Measurements from ENCODE around the gene TGFBR3.

Gene TGFBR3

GRCh38 chr1:91725618-91725988, 160.3 kb downstream of the TGFBR3 start:
- no peak for DNase-seq (ENCODE audit: low spot score)
- no peaks in the 10 kb centered on the region for H3K9me3 ChIP-seq (ENCODE audit: severe bottlenecking)
- no peak overlapping the region for H3K4me3 ChIP-seq (ENCODE audit: severe bottlenecking)
- H3K27ac ChIP-seq (ENCODE audit: poor library complexity, severe bottlenecking): no peak overlapping the region
- ATAC-seq (ENCODE audit: low read depth): no peak
- no peaks in the 10 kb centered on the region for H3K27me3 ChIP-seq (ENCODE audit: insufficient read depth, poor library complexity, severe bottlenecking)
- peaks cover 2% of the 10 kb centered on the region for H3K4me1 ChIP-seq (ENCODE audit: insufficient read depth, poor library complexity, severe bottlenecking)
- no peaks in the 10 kb centered on the region for H3K36me3 ChIP-seq (ENCODE audit: low read depth)
- TF ChIP-seq, protein P1, sequence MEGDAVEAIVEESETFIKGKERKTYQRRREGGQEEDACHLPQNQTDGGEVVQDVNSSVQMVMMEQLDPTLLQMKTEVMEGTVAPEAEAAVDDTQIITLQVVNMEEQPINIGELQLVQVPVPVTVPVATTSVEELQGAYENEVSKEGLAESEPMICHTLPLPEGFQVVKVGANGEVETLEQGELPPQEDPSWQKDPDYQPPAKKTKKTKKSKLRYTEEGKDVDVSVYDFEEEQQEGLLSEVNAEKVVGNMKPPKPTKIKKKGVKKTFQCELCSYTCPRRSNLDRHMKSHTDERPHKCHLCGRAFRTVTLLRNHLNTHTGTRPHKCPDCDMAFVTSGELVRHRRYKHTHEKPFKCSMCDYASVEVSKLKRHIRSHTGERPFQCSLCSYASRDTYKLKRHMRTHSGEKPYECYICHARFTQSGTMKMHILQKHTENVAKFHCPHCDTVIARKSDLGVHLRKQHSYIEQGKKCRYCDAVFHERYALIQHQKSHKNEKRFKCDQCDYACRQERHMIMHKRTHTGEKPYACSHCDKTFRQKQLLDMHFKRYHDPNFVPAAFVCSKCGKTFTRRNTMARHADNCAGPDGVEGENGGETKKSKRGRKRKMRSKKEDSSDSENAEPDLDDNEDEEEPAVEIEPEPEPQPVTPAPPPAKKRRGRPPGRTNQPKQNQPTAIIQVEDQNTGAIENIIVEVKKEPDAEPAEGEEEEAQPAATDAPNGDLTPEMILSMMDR (IDR thresholded peaks at IDR 0.05; ENCODE audit: poor library complexity, severe bottlenecking): no peak

DNA sequence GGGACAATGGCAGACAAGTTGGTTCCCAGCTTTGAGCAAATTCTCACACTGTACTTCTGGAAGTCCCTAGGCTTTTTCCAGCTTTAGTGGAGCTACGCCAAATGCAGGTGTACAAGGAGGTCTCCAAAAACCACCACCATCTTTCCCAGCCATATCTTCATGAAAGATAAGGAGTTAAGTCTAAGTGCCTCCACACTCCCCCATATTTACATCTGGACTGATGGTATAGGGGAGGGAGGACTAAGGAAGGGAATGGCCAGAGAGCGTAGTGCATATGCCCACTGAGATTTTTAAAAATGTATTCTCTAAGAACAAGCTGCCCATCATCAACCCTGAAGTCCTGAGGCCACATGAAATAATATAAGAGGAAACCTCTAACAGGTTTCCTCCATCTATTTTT, 161.3 kb downstream of the TGFBR3 start:
- ATAC-seq (ENCODE audit: low read depth): no peak
- no peaks in the 10 kb centered on the region for H3K9me3 ChIP-seq (ENCODE audit: severe bottlenecking)
- no peak overlapping the region for H3K27ac ChIP-seq (ENCODE audit: poor library complexity, severe bottlenecking)
- H3K4me3 ChIP-seq (ENCODE audit: severe bottlenecking): no peak overlapping the region
- no peaks in the 10 kb centered on the region for H3K4me1 ChIP-seq (ENCODE audit: insufficient read depth, poor library complexity, severe bottlenecking)
- no peaks in the 10 kb centered on the region for H3K27me3 ChIP-seq (ENCODE audit: insufficient read depth, poor library complexity, severe bottlenecking)
- no peak for DNase-seq (ENCODE audit: low spot score)
- TF ChIP-seq, protein P1 (IDR thresholded peaks at IDR 0.05; ENCODE audit: poor library complexity, severe bottlenecking): no peak
- no peaks in the 10 kb centered on the region for H3K36me3 ChIP-seq (ENCODE audit: low read depth)

DNA sequence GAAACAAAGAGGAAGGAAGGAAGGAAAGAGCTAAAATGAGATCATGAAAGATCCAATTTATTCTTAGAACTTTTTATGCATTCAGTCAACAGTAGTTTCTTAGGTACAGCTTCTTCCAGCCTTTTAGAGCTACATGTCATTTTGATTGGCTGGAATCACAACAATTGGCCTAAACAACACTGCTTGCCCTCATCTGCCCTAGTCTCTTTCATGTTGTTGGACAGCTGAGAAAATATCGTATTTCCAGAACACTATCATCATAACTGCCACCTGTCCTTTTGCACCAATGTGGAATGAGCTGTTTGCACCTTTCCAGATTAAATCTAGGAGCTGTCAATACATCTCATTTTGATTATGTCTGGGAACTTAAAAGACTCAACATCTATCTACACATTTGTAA, 161.7 kb downstream of the TGFBR3 start:
- no peak overlapping the region for H3K4me3 ChIP-seq (ENCODE audit: severe bottlenecking)
- no peak overlapping the region for H3K27ac ChIP-seq (ENCODE audit: poor library complexity, severe bottlenecking)
- TF ChIP-seq, protein P1 (IDR thresholded peaks at IDR 0.05; ENCODE audit: poor library complexity, severe bottlenecking): no peak
- no peak for DNase-seq (ENCODE audit: low spot score)
- no peaks in the 10 kb centered on the region for H3K27me3 ChIP-seq (ENCODE audit: insufficient read depth, poor library complexity, severe bottlenecking)
- H3K36me3 ChIP-seq (ENCODE audit: low read depth): no peaks in the 10 kb centered on the region
- no peaks in the 10 kb centered on the region for H3K4me1 ChIP-seq (ENCODE audit: insufficient read depth, poor library complexity, severe bottlenecking)
- no peak for ATAC-seq (ENCODE audit: low read depth)
- no peaks in the 10 kb centered on the region for H3K9me3 ChIP-seq (ENCODE audit: severe bottlenecking)

GRCh38 chr1:91720044-91720443, 165.9 kb downstream of the TGFBR3 start:
- H3K27ac ChIP-seq (ENCODE audit: poor library complexity, severe bottlenecking): no peak overlapping the region
- no peak for DNase-seq (ENCODE audit: low spot score)
- H3K4me1 ChIP-seq (ENCODE audit: insufficient read depth, poor library complexity, severe bottlenecking): no peaks in the 10 kb centered on the region
- ATAC-seq (ENCODE audit: low read depth): no peak
- H3K9me3 ChIP-seq (ENCODE audit: severe bottlenecking): no peaks in the 10 kb centered on the region
- TF ChIP-seq, protein P1 (IDR thresholded peaks at IDR 0.05; ENCODE audit: poor library complexity, severe bottlenecking): no peak
- no peaks in the 10 kb centered on the region for H3K36me3 ChIP-seq (ENCODE audit: low read depth)
- H3K27me3 ChIP-seq (ENCODE audit: insufficient read depth, poor library complexity, severe bottlenecking): no peaks in the 10 kb centered on the region
- no peak overlapping the region for H3K4me3 ChIP-seq (ENCODE audit: severe bottlenecking)

- no peak overlapping the region for H3K27ac ChIP-seq (ENCODE audit: poor library complexity, severe bottlenecking)
- ATAC-seq (ENCODE audit: low read depth): no peak
- TF ChIP-seq, protein P1 (IDR thresholded peaks at IDR 0.05; ENCODE audit: poor library complexity, severe bottlenecking): no peak
Observed at GRCh38 chr1:91718877-91719276, 167.1 kb downstream of the TGFBR3 start.

More at GRCh38 chr1:91718877-91719276, 167.1 kb downstream of the TGFBR3 start:
- Histone ChIP-seq H3K36me3 (ENCODE audit: low read depth) (no peaks in the 10 kb centered on the region), H3K9me3 (ENCODE audit: severe bottlenecking) (no peaks in the 10 kb centered on the region), H3K4me1 (ENCODE audit: insufficient read depth, poor library complexity, severe bottlenecking) (no peaks in the 10 kb centered on the region), H3K4me3 (ENCODE audit: severe bottlenecking) (no peak overlapping the region), H3K27me3 (ENCODE audit: insufficient read depth, poor library complexity, severe bottlenecking) (no peaks in the 10 kb centered on the region)
- DNase-seq (ENCODE audit: low spot score): no peak
